Epithelial cell of proximal tubule (primary cell): Measurements from ENCODE around the gene IL19. TPM values are rescaled to one million over a fixed set of nuclear protein-coding genes. Genes with fewer than 3 reads are reported as not detected.

Experiments
- DNase-seq: peaks from one replicate; pipeline ENCODE4 v3.0.0-alpha.2; 2011; ENCODE audit warnings: low read depth
- H3K4me3 ChIP-seq: 2 replicates; pipeline ENCODE4 v1.5.1; 2011; ENCODE audit warnings: low read depth, mild to moderate bottlenecking, low read length
- total RNA-seq: library from RNA; depleted of rRNA; stranded (reverse); fragments of >200 nt; gene quantifications from 2 replicates; pipeline ENCODE4 v1.2.3, GENCODE V29; 2015
- TF ChIP-seq, protein P1 (sequence below): conservative IDR thresholded peaks from 2 replicates; pipeline ENCODE4 v1.5.1; 2012; ENCODE audit warnings: low read depth, mild to moderate bottlenecking, low read length

IL19 gene
- total RNA-seq, 1 donor from 2014 or later: not detected

DNA sequence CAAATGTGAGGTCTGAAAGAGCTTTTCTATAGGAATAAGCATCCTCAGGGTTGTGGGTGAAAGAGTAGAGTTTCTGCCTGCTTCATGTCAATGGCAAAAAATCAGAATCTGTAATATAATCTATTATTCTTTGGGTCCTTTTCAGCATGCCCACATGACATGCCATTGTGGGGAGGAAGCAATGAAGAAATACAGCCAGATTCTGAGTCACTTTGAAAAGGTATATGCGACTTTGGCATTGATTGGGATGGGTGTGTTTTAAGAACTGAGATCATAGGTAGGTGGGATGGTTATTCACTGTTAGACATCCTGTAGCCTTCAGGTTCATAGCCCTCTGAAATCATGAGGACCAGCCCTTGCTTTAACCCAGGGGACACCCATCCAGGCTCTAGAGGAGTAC is 96.7 kb downstream of the IL19 start:
- TF ChIP-seq, protein P1, sequence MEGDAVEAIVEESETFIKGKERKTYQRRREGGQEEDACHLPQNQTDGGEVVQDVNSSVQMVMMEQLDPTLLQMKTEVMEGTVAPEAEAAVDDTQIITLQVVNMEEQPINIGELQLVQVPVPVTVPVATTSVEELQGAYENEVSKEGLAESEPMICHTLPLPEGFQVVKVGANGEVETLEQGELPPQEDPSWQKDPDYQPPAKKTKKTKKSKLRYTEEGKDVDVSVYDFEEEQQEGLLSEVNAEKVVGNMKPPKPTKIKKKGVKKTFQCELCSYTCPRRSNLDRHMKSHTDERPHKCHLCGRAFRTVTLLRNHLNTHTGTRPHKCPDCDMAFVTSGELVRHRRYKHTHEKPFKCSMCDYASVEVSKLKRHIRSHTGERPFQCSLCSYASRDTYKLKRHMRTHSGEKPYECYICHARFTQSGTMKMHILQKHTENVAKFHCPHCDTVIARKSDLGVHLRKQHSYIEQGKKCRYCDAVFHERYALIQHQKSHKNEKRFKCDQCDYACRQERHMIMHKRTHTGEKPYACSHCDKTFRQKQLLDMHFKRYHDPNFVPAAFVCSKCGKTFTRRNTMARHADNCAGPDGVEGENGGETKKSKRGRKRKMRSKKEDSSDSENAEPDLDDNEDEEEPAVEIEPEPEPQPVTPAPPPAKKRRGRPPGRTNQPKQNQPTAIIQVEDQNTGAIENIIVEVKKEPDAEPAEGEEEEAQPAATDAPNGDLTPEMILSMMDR: no peak
- no peak overlapping the region for H3K4me3 ChIP-seq
- DNase-seq: no peak

DNA sequence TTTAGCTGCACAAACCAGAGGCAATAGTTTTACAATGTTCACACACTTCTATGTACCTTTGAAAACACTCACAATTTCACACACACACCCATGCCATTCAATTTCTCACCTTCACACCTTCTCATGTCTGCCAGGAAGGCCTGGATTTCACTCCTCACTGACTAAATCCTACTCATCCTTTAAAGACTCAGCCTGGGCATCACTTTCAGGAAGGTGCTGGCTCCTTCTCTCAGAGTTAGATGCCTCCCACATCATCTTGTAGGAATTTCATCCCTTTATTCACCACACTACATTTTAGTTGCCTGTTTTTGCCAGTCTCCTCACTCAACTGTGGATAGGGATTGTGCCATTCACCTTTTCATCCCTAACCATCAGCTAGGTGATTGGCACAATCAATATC is 97.1 kb downstream of the IL19 start:
- H3K4me3 ChIP-seq: no peak overlapping the region
- TF ChIP-seq, protein P1: no peak
- no peak for DNase-seq

DNA sequence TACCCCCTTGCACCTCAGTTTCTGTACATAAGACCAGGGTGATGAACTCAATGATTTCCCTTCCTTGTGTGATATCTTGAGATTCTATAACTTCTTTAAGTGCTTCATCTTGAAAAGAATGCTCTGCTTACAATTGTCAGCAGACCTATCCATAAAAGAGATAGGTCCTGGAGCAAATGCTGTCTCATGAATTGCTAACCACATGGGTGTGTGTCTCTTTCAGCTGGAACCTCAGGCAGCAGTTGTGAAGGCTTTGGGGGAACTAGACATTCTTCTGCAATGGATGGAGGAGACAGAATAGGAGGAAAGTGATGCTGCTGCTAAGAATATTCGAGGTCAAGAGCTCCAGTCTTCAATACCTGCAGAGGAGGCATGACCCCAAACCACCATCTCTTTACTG is 97.7 kb downstream of the IL19 start:
- no peak overlapping the region for H3K4me3 ChIP-seq
- DNase-seq: no peak
- TF ChIP-seq, protein P1: no peak

DNA sequence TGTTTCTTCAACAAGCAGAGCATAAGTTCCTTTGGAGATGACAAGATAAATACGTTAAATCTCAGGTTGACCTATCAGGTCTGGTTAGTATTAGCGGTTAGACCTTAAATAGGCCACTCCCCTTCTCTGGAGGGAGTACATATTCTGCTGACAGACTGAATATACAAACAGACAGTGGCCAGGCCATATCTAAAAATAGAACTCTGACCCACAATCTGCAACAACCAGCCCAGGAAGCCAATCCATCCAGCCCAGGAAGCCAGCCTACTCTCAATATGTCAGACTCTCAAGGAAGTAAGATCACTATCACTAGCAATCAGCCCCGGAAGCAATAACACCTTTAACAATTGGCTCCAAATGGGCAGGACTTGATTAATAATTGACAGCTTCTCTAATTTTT is 101.6 kb downstream of the IL19 start:
- TF ChIP-seq, protein P1: no peak
- no peak for DNase-seq
- no peak overlapping the region for H3K4me3 ChIP-seq

DNA sequence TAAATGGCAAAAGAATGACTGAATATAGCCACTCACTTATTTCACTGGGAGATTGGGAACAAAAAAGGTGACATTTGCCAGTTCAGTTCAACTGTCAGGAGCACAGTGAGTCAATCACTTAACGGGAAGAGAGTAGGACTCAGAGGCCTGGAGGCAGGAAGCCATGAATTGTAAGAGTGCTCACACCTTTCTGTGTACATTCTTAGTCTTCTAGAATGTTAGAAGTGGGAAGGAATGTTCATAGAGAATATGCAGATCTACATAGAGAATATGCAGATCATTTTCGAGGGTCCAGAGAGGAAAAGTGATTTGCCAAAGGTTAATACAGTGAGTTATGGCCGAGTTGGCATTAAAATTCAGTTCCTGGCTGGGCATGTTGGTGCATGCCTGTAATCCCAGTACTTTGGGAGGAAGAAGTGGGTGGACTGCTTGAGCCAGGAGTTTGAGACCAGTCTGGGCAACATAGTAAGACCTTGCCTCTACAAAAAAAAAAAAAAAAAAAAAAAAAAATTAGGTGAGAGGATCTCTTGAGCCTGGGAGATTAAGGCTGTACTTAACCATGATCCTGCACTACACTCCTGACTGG is 103.1 kb downstream of the IL19 start:
- TF ChIP-seq, protein P1: no peak
- no peak for DNase-seq
- no peak overlapping the region for H3K4me3 ChIP-seq

DNA sequence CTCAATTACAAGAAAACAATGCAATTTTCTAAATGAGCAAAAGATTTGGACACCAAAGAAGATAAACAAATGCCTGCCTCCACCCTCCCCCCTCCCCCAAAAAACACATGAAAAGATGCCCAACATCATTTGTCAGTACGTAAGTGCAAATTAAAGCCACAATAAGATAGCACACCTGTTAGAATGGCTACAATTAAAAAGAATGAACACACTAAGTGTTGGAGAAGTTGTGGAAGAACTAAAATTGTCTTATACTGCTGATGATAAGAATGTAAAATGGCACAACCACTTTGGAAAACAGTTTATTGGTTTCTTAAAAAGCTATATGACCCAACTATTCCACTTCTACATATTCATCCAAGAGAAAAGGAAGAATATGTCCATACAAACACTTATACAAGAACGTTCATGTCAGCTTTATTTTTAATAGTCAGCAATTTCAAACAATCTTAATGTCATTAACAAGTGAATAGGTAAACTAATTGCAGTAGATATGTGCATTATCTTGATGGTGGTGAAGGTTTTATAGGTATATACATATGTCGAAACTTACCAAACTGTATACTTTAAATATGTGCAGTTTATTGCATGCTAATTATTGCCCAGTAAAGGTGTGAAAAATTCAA is 105.3 kb downstream of the IL19 start:
- TF ChIP-seq, protein P1: no peak

DNA sequence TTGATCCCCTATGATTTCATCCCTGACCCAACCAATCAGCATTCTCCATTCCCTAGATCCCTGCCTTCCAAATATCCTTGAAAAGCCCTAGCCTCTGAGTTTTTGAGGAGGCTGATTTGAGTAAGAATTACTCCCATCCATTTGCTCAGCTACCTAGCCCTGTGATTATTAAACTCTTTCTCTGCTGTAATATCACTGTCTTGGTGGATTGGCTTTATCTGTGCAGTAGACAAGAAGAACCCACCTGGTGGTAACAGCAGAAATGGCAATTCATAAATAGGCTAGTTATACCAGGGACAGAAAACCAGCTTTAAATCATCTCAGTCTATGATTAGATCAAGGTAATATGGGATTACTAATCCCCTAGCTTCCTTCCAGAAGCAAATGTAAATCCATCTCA is 107.9 kb downstream of the IL19 start:
- H3K4me3 ChIP-seq: no peak overlapping the region
- TF ChIP-seq, protein P1: peak; percentile 7
- no peak for DNase-seq

More for the DNA sequence above, 105.3 kb downstream of the IL19 start:
- DNase-seq: no peak
- no peak overlapping the region for H3K4me3 ChIP-seq
